Mucosa of gallbladder (tissue), 1 donor: Measurements from ENCODE around the gene DNAH7. TPM values are rescaled to one million over a fixed set of nuclear protein-coding genes. Genes with fewer than 3 reads are reported as not detected.

Experiments used
- DNase-seq: peaks from one replicate; pipeline ENCODE4 v3.0.0-alpha.2; 2020; ENCODE audit warnings: low spot score
- total RNA-seq: library from RNA; stranded (reverse); gene quantifications from one replicate; pipeline ENCODE4 v1.2.1, GENCODE V29; 2021
- donor health status: DM: no; HTN: no; CAD: no.

The DNAH7 gene
- total RNA-seq, 1 donor from 2014 or later: 5.0 TPM

- no peak for DNase-seq
Measured at GRCh38 chr2:195808189-195808588, 260.4 kb downstream of the DNAH7 start.

DNA sequence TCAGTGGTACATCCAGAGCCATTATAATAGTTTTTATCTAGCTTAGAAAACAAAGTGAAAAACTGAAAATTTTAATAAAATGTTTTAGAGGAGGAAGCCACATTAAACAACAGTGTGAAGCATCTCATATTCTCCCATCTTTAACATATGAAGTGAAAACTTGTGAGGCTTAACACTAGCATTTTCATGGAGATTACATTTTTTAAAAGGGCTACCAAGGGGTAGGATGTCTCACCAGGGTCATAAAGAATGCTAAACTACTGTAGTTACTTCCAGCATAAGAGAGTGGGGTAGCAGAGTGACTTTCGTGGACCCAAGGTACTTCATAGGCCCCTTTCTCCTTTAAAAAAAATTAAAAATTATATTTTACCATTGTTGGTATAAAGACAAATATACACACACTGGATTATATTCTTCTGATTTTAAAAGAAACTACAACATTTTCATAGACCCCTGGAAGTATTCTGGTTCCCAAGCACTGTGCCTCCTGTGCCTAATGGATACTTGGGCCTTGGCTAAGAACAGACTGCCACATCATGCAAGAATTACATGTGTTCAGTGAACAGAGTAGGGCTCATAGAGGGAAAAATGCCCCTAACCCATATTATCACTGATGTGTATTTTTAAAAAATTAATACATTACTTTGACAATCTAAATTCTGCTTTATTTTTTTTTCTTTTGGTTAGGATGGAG lies 263.2 kb downstream of the DNAH7 start:
- no peak for DNase-seq

DNA sequence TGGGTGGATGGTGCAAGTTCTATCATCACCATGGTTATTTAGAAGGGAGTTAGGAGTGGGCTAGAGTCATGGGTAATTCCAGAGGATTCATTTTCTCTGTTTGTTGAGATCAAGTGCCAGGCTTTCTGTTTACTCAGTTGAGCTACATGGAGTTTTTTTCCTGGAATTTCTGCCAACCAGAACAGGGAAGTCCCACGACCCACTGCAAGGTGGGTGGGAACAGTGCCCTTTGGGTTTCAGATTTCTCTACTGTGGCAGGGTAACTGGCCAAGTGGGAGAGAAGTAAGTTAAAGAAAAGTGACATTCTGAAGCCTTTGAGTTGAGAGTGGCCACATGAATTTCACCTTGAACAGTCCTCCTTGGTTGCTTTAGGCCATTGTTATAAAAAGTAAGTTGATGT lies 272.8 kb downstream of the DNAH7 start:
- DNase-seq: no peak

GRCh38 chr2:195793881-195794280 lies 274.8 kb downstream of the DNAH7 start:
- no peak for DNase-seq

DNA sequence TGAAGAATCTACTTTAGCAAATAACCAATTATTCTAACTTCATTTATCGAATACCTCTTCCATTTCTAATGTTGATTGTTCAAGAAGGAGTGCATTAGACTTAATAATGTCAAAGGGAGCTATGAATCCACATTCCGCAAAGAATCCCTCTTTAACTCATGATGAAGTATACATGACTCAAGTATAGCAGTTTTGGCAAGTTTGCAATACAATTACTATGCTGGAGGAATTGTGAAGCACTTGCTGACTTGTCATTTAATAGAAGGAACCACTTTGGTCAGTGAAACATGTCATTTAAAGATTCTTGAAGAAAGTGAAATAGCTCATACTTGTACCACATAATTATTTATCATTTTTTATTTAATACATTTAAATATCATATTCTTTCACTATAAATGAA lies 286.5 kb downstream of the DNAH7 start:
- no peak for DNase-seq

DNA sequence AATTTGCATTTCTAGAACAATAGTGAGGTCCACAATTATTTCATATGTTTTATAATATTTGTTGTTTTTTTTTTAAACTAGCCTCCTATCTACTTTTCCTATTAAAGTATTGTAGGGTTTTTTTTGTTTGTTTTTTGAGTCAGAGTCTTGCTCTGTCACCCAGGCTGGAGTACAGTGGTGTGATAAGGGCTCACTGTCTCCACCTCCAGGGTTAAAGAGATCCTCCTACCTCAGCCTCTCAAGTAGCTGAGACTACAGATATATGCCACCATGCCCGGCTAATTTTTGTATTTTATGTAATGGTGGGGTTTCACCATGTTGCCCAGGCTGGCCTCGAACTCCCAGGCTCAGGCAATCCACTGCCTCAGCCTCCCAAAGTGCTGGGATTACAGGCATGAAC lies 289.1 kb downstream of the DNAH7 start:
- DNase-seq: no peak

DNA sequence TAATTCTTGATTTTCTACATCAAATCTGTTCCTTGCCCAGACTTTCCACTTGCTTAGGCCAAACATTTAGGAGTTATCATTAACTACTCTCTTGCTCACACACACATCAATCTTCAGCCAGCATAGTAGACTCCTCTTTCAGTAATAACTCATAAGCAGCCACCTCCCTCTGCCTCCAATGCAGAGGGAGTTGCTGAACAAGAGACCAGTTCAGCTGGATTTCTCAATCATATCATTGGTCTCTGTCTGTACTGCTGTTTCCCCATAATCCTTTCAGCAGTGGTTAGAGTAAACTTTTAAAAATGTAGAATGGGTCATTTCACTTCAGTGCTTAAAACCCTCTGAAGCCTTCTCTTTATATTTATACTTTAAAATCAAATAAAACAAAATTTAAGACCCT lies 298.7 kb downstream of the DNAH7 start:
- DNase-seq: no peak

DNA sequence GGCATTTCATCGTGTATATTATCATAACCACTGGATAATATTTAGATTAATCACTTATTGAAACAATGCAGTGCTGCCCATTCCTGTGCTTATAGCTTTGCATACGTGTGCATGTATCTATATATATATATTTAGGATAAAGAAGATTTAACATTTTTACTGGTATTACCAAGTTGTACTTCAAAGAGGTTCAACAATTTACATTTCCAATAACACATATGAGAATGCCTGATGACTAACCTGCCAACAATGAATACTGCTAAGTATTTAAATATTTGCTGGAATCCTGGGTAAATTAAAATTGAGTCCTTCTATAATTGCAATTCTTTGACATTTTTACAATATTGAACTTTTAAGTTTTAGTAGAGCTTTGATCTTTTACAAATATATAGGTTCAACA lies 300.2 kb downstream of the DNAH7 start:
- no peak for DNase-seq

DNA sequence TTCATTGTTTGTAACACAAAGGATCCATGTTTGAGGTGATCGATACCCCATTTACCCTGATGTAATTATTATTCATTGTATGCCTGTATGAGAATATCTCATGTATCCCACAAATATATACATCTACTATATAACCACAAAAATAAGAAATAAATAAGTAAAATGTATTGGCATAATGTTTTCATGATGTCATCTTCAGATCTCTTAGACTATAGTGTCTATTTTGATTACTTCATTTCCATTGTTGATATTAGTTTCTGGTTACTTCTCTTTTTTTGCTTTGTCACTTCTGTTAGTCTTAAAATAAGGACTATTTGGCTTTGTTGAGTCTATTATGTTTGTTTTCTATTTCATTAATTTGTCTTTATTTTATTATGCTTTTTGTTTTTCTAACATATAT lies 301.9 kb downstream of the DNAH7 start:
- no peak for DNase-seq

DNA sequence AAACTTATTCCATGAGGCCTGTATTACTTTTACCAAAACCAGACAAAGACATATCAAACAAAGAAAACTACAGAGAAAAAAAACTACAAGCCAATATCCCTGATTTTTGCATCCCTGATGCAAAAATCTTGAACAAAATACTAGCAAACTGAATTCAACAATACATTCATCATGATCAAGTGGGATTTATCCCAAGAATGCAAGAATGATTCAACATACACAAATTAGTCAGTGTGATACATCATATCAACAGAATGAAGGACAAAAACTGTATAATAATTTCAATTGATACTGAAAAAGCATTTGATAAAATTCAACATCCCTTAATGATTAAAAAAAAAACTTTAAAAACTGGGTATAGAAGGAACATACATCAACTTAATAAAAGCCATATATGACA lies 304.8 kb downstream of the DNAH7 start:
- no peak for DNase-seq

- no peak for DNase-seq
Measured at GRCh38 chr2:195759877-195760276, 308.8 kb downstream of the DNAH7 start.

GRCh38 chr2:195758846-195759245 lies 309.8 kb downstream of the DNAH7 start:
- DNase-seq: no peak

- DNase-seq: no peak
Measured at GRCh38 chr2:195756218-195756942, 312.3 kb downstream of the DNAH7 start.

DNA sequence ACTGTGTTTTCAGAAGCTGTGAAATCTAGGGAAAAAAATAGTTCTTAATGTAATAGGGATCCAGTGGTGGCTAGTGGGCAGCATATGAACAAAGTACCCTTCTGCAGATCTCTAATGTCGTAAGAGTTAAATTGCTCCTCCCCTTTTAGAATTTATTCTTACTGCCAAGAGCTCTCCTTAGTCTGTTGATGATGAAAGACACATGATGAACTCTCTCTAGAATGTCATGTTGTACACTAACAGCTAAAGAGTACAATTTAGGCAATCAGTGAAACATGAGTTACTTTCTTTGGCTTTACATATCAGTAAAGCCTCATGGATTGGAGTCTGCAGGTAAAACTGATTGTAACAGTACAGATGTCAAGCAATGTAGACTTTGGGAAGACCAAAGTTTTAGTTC lies 327.4 kb downstream of the DNAH7 start:
- no peak for DNase-seq

- no peak for DNase-seq
Measured at GRCh38 chr2:195737511-195738325, 330.9 kb downstream of the DNAH7 start.

GRCh38 chr2:195735347-195735746 lies 333.3 kb downstream of the DNAH7 start:
- DNase-seq: no peak

- DNase-seq: no peak
Measured at GRCh38 chr2:195734931-195735330, 333.7 kb downstream of the DNAH7 start.

DNA sequence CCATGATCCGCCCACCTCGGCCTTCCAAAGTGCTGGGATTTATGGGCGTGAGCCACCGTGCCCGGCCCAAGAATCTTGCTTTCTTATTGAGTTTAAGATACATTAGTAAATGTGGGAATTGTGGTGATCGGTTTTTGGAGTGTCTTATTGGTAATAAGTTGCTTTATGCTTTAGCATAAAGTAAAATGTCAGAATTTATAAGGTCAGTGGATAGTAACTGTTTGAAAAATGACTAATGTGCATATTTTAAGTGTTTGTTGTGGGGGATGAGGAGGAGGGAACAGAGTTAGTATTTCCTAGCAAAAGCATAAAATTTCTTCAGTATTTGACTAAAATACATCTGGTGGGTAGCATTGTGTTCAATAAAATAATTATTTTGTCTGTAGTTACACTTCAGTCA lies 334.2 kb downstream of the DNAH7 start:
- DNase-seq: no peak

- DNase-seq: no peak
Measured at GRCh38 chr2:195733831-195734230, 334.8 kb downstream of the DNAH7 start.

DNA sequence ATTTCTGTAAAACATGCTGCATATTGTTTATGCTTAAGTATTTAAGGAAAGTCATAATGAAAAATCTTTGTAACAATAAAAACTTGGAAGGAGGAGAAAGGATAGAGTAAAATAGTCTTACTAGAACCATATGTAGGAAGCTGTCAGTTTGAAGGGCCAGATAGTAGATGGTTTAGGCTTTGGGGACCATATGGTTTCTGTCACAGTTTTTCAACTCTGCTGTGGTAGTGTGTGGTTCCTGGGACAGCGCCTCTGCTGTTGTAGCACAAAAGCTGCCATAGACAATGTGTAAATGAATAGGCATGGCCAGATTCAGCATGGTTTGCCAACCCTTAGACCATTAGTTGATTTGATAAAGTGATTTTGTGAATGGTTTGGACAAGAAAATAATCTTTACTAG lies 336.1 kb downstream of the DNAH7 start:
- DNase-seq: no peak

- no peak for DNase-seq
Measured at GRCh38 chr2:195730912-195731311, 337.7 kb downstream of the DNAH7 start.

DNA sequence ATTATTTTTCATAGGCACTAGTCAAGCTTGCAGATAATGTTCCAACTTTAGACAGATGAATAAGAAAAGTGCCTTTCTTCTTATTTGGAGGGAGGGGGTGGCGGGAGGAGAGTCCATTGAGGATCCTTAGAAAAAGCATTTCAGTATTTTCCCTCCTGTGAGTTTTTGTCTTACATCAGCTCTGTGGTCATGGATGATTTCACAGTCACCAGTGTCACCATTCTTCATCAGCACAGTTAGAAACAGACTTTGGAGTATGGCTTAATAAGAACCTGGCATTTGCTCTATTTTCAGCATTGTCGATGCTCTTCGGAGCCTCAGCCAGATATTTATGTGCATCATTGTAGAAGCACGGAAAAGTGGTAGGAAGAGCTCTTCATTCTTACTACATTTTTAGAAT lies 341.5 kb downstream of the DNAH7 start:
- no peak for DNase-seq

DNA sequence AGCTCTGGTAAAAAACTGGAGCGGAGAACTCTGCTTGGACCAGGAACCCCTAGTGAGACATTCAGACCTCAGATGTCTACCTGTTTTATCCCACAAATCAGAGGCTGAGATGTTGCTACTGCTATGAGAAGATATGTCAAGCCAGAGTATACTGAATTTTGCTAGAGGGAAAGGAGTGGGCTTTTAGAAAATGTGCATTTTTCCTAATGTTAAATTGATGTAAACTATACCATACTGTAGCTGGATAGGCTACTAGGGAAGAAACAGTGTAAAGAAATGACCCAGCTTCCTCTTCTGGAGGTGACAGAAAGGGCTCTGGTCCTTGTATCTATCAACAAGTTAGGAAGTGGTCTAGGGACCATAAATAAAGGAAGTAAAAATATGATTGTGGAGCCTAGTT lies 346.6 kb downstream of the DNAH7 start:
- no peak for DNase-seq
